Peyer's patch (tissue), 4 donors: Measurements from ENCODE around the gene RIGI. TPM values are rescaled to one million over a fixed set of nuclear protein-coding genes. Genes with fewer than 3 reads are reported as not detected.

Source experiments
- DNase-seq, 3 donors: peaks; one replicate each; pipeline ENCODE4 v3.0.0-alpha.2; 2017 to 2019
- H3K27ac ChIP-seq, 4 donors: fragments of 200-600 bp; sonication (generic); one replicate each; pipeline ENCODE4 v1.5.1; 2016 to 2019
- H3K27me3 ChIP-seq, 2 donors: fragments of 200-600 bp; sonication (generic); one replicate each; pipeline ENCODE4 v1.5.1; 2019
- H3K36me3 ChIP-seq, 3 donors: fragments of 200-600 bp; sonication (generic); one replicate each; pipeline ENCODE4 v1.5.1; 2016 to 2019
- H3K4me1 ChIP-seq, 4 donors: fragments of 200-600 bp; sonication (generic); one replicate each; pipeline ENCODE4 v1.5.1; 2016 to 2019
- H3K4me3 ChIP-seq, 4 donors: fragments of 200-600 bp; sonication (generic); 1 replicate in 3 of 4; 2 replicates in 1 of 4; pipeline ENCODE4 v1.5.1; 2016 to 2019; ENCODE audit warnings: mild to moderate bottlenecking in 1 of 4
- H3K9me3 ChIP-seq, 4 donors: fragments of 200-600 bp; sonication (generic); one replicate each; pipeline ENCODE4 v1.5.1; 2016 to 2019; ENCODE audit warnings: mild to moderate bottlenecking in 1 of 4
- POLR2A ChIP-seq, 2 donors: fragments of 450-650 bp; IDR thresholded peaks; one replicate each; pipeline ENCODE4 v1.5.1; 2017; ENCODE audit warnings: antibody characterized with exemption in 2 of 2, mild to moderate bottlenecking in 2 of 2, moderate library complexity in 2 of 2
- total RNA-seq, 4 donors: library from RNA; depleted of rRNA; stranded (reverse); fragments of >200 nt; gene quantifications; one replicate each; pipeline ENCODE4 v1.1.0, GENCODE V29; 2016
- TF ChIP-seq, protein P1 (sequence below), 6 experiments: fragments of 450-650 bp in 4 of 6; fragments of 200-600 bp in 2 of 6; sonication (generic) in 1 of 6; IDR thresholded peaks; one replicate each; pipeline ENCODE4 v1.5.1; 2017 to 2019; ENCODE audit warnings: antibody characterized with exemption in 6 of 6, mild to moderate bottlenecking in 3 of 6, moderate library complexity in 1 of 6

The RIGI gene
- total RNA-seq, 4 donors from 2014 or later: 15.3 to 21.5 (median 17.7) TPM

DNA sequence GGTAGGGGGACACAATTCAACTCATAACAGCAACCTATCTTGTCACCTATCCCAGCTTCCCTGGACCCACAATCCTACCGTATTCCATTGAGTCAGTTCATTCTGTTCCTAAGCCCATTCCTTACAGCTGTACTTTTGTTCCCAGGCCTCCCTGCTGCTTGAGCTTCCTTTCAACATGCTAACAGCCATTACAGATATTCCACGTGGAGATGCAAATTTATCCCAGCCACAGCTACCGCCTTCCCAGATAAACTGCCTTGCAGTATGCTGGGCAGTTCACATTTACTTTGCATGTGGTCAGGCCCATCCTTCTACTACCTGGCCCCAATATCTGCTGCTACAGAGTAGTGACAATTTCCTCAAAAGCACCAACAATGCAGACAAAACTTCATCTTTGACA is 23.0 kb downstream of the RIGI start:
- no peaks in the 10 kb centered on the region for H3K9me3 ChIP-seq
- H3K4me1 ChIP-seq: no peaks in the 10 kb centered on the region
- H3K36me3 ChIP-seq: peaks cover 0 to 20% (median 0%) of the 10 kb centered on the region in 3 donors
- no peak for TF ChIP-seq POLR2A (IDR thresholded peaks at IDR 0.05)
- TF ChIP-seq, protein P1, sequence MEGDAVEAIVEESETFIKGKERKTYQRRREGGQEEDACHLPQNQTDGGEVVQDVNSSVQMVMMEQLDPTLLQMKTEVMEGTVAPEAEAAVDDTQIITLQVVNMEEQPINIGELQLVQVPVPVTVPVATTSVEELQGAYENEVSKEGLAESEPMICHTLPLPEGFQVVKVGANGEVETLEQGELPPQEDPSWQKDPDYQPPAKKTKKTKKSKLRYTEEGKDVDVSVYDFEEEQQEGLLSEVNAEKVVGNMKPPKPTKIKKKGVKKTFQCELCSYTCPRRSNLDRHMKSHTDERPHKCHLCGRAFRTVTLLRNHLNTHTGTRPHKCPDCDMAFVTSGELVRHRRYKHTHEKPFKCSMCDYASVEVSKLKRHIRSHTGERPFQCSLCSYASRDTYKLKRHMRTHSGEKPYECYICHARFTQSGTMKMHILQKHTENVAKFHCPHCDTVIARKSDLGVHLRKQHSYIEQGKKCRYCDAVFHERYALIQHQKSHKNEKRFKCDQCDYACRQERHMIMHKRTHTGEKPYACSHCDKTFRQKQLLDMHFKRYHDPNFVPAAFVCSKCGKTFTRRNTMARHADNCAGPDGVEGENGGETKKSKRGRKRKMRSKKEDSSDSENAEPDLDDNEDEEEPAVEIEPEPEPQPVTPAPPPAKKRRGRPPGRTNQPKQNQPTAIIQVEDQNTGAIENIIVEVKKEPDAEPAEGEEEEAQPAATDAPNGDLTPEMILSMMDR (IDR thresholded peaks at IDR 0.05): no peak
- no peaks in the 10 kb centered on the region for H3K27me3 ChIP-seq
- no peak overlapping the region for H3K27ac ChIP-seq
- no peak for DNase-seq
- H3K4me3 ChIP-seq: no peak overlapping the region

DNA sequence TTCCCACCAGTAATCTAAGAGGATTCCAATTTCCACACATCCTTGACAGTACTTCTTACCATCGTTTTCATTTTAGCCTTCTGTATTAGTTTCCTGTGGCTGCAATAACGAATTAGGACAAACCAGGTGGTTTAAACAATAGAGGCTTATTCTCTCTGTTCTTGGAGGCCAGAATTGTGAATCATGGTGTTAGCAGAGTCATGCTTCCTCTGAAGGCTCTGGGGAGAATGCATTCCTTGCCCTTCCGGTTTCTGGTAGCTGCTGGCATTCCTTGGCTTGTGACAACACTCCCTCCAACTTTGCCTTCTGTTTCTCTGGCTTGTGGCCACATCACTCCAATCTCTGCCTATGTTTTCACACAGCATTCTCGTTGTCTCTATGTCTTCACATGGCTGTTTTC is 23.5 kb downstream of the RIGI start:
- no peak for DNase-seq
- Histone ChIP-seq H3K27me3 (no peaks in the 10 kb centered on the region), H3K4me1 (no peaks in the 10 kb centered on the region), H3K27ac (no peak overlapping the region), H3K36me3 (peaks cover 0 to 25% (median 0%) of the 10 kb centered on the region in 3 donors), H3K4me3 (no peak overlapping the region), H3K9me3 (no peaks in the 10 kb centered on the region)
- TF ChIP-seq, protein P1 (IDR thresholded peaks at IDR 0.05): no peak
- TF ChIP-seq POLR2A (IDR thresholded peaks at IDR 0.05): no peak

DNA sequence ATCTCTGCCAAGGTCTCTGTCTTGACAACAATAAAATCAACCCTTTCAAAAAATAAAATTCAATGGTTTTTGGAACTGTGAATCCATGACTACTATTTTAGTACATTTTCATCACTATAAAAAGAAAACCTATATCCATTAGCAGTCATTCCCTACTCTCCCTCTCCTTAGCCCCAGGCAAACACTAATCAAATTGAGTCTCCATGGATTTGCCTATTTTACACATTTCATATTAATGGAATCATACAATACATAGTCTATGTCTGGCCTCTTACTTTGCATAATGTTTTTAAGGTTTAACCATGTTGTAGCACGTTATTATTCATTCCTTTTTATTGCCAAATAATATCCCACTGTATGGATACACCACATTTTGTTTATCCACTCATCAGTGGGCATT is 24.1 kb downstream of the RIGI start:
- H3K27ac ChIP-seq: no peak overlapping the region
- TF ChIP-seq, protein P1 (IDR thresholded peaks at IDR 0.05): no peak
- no peak for TF ChIP-seq POLR2A (IDR thresholded peaks at IDR 0.05)
- H3K4me3 ChIP-seq: no peak overlapping the region
- peaks cover 0 to 31% (median 0%) of the 10 kb centered on the region in 3 donors for H3K36me3 ChIP-seq
- H3K4me1 ChIP-seq: no peaks in the 10 kb centered on the region
- H3K27me3 ChIP-seq: no peaks in the 10 kb centered on the region
- no peaks in the 10 kb centered on the region for H3K9me3 ChIP-seq
- DNase-seq: no peak

DNA sequence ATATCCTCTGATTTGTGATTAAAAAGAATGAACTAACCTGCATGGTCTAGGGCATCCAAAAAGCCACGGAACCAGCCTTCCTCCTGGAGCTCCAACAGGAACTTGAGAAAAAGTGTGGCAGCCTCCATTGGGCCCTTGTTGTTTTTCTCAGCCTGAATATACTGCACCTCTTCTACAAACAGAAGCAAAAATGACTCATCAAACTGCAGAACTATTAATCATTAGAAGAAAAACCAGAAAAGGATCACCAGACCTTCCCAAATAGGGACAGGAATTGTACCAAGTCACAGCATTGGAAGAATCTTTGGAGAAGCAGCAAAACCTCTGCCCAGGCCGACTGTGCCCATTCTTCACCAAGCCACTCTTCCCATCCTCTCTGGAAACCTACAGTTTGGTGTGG is 25.2 kb downstream of the RIGI start:
- no peak for DNase-seq
- H3K27ac ChIP-seq: no peak overlapping the region
- H3K4me1 ChIP-seq: no peaks in the 10 kb centered on the region
- peaks cover 0 to 34% (median 0%) of the 10 kb centered on the region in 3 donors for H3K36me3 ChIP-seq
- no peaks in the 10 kb centered on the region for H3K27me3 ChIP-seq
- no peak overlapping the region for H3K4me3 ChIP-seq
- TF ChIP-seq, protein P1 (IDR thresholded peaks at IDR 0.05): no peak
- no peak for TF ChIP-seq POLR2A (IDR thresholded peaks at IDR 0.05)
- no peaks in the 10 kb centered on the region for H3K9me3 ChIP-seq

DNA sequence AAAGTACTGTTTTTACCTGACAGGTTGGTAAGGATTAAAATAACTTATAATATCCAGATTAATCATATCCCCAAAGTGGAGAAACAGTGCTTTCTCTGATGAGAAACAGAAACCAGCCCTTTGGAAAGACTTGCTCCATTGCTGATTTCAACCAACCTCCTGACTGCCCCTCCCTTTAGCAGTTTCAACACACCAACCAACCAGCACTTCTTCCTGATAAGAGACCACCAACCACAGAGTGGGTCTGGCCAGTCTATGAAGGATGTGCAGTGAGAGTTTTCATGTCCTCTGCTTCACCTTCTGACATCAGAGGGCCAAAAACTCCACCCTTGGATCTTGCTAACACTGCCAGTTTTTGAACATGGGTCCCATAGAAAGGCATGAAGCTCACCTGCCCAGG is 28.1 kb downstream of the RIGI start:
- no peak overlapping the region for H3K4me3 ChIP-seq
- H3K4me1 ChIP-seq: no peaks in the 10 kb centered on the region
- H3K9me3 ChIP-seq: no peaks in the 10 kb centered on the region
- H3K27me3 ChIP-seq: no peaks in the 10 kb centered on the region
- no peak for TF ChIP-seq POLR2A (IDR thresholded peaks at IDR 0.05)
- TF ChIP-seq, protein P1 (IDR thresholded peaks at IDR 0.05): no peak
- peaks cover 0 to 54% (median 0%) of the 10 kb centered on the region in 3 donors for H3K36me3 ChIP-seq
- DNase-seq: no peak
- H3K27ac ChIP-seq: no peak overlapping the region

DNA sequence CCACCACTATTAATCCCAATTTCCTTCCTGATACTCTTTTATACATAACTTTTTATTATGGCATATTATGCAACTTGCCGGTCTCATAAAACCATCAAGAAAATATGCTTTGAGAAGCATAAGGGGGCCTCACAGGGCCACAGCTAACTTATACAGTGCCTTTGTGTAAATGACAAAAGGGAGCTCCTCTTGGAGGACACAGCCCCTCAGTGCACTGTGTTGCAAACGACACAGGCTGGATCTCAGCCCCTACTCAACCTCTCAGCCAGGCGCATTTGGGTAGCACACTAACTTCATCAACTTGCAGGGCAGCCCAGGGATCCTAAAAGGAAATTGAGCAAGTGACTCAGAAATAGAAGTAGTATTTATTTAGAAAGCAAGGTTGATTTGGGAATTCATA is 35.4 kb downstream of the RIGI start:
- no peaks in the 10 kb centered on the region for H3K27me3 ChIP-seq
- no peaks in the 10 kb centered on the region for H3K9me3 ChIP-seq
- DNase-seq: no peak
- TF ChIP-seq POLR2A (IDR thresholded peaks at IDR 0.05): no peak
- TF ChIP-seq, protein P1 (IDR thresholded peaks at IDR 0.05): no peak
- H3K4me3 ChIP-seq: no peak overlapping the region
- peaks cover 0 to 82% (median 0%) of the 10 kb centered on the region in 3 donors for H3K36me3 ChIP-seq
- H3K27ac ChIP-seq: no peak overlapping the region
- no peaks in the 10 kb centered on the region for H3K4me1 ChIP-seq
